OCI-LY1 (cell line): ENCODE data around the gene MCU.

ENCODE experiments used
- H2AFZ ChIP-seq: fragments of 200-600 bp; sonication (generic), shearing (Covaris generic); 2 replicates; pipeline ENCODE4 v1.6.0; 2014; ENCODE audit warnings: antibody characterized with exemption, mild to moderate bottlenecking, low read length
- H3F3A ChIP-seq: fragments of 200-600 bp; sonication (generic), shearing (Covaris generic); 2 replicates; pipeline ENCODE4 v1.6.0; 2014; ENCODE audit warnings: mild to moderate bottlenecking, antibody characterized with exemption, low read length, moderate library complexity; ENCODE audit not compliant: insufficient read depth
- H3K27ac ChIP-seq: fragments of 200-600 bp; sonication (generic); 2 replicates; pipeline ENCODE4 v1.5.1; 2014; ENCODE audit warnings: low read length, mixed run types, mild to moderate bottlenecking, low read depth; ENCODE audit not compliant: poor library complexity, severe bottlenecking
- H3K27me3 ChIP-seq: fragments of 200-600 bp; sonication (generic); 2 replicates; pipeline ENCODE4 v1.6.0; 2014; ENCODE audit warnings: antibody characterized with exemption, mild to moderate bottlenecking, low read length, moderate library complexity; ENCODE audit not compliant: insufficient read depth
- H3K36me3 ChIP-seq: fragments of 200-600 bp; sonication (generic); 2 replicates; pipeline ENCODE4 v1.6.1; 2014; ENCODE audit warnings: mild to moderate bottlenecking, antibody characterized with exemption, low read length, moderate library complexity, mixed read lengths; ENCODE audit not compliant: insufficient read depth
- H3K4me1 ChIP-seq: fragments of 200-600 bp; sonication (generic); 2 replicates; pipeline ENCODE4 v1.5.1; 2014; ENCODE audit warnings: mild to moderate bottlenecking, low read length, moderate library complexity; ENCODE audit not compliant: insufficient read depth, severe bottlenecking
- H3K4me2 ChIP-seq: fragments of 200-600 bp; sonication (generic), shearing (Covaris generic); 2 replicates; pipeline ENCODE4 v1.6.1; 2014; ENCODE audit warnings: low read length
- H3K4me3 ChIP-seq: fragments of 200-600 bp; sonication (generic); 2 replicates; pipeline ENCODE4 v1.5.1; 2014; ENCODE audit warnings: low read length, low read depth, mild to moderate bottlenecking, mixed read lengths; ENCODE audit not compliant: poor library complexity, severe bottlenecking
- H3K79me2 ChIP-seq: fragments of 200-600 bp; shearing (Covaris generic); 2 replicates; pipeline ENCODE4 v1.6.1; 2016; ENCODE audit warnings: mixed run types, low read length, mixed read lengths; ENCODE audit not compliant: insufficient read depth
- H3K9ac ChIP-seq: fragments of 200-600 bp; sonication (generic), shearing (Covaris generic); 2 replicates; pipeline ENCODE4 v1.6.1; 2014; ENCODE audit warnings: mild to moderate bottlenecking, low read length, mixed read lengths
- H3K9me2 ChIP-seq: fragments of 200-600 bp; sonication (generic), shearing (Covaris generic); 2 replicates; pipeline ENCODE4 v1.6.1; 2014; ENCODE audit warnings: low read depth, mild to moderate bottlenecking, low read length, mixed read lengths
- H3K9me3 ChIP-seq: fragments of 200-600 bp; shearing (Covaris generic); 2 replicates; pipeline ENCODE4 v1.6.1; 2014; ENCODE audit warnings: low read length, mixed read lengths
- H4K20me1 ChIP-seq: fragments of 200-600 bp; sonication (generic), shearing (Covaris generic); 2 replicates; pipeline ENCODE4 v1.6.0; 2016; ENCODE audit warnings: mild to moderate bottlenecking, low read length; ENCODE audit not compliant: insufficient read depth
- CTCF ChIP-seq: fragments of 200-600 bp; sonication (generic), shearing (Covaris generic); IDR thresholded peaks from 2 replicates; pipeline ENCODE4 v1.5.1; 2017; ENCODE audit warnings: mild to moderate bottlenecking, antibody characterized with exemption, low read length, moderate library complexity, mixed read lengths
- EZH2 ChIP-seq: fragments of 200-600 bp; sonication (generic), shearing (Covaris generic); IDR thresholded peaks from 2 replicates; pipeline ENCODE4 v1.8.0; 2017; ENCODE audit warnings: borderline replicate concordance, mixed run types, mild to moderate bottlenecking, antibody characterized with exemption, low read length, moderate library complexity, mixed read lengths

Gene MCU

GRCh38 chr10:72648301-72648700 lies 43.6 kb upstream of the MCU start:
- Histone ChIP-seq H3K4me3 (no peak overlapping the region), H3K4me2 (no peak overlapping the region), H3K4me1 (no peaks in the 10 kb centered on the region), H3K9me3 (no peaks in the 10 kb centered on the region), H3K27ac (no peak overlapping the region), H3F3A (no peaks in the 10 kb centered on the region), H3K9ac (no peak overlapping the region), H4K20me1 (no peaks in the 10 kb centered on the region), H3K9me2 (no peaks in the 10 kb centered on the region), H3K27me3 (no peaks in the 10 kb centered on the region), H2AFZ (no peak overlapping the region), H3K36me3 (no peaks in the 10 kb centered on the region), H3K79me2 (no peaks in the 10 kb centered on the region)
- TF ChIP-seq EZH2 (no peak), CTCF (no peak)

- H3K36me3 ChIP-seq: no peaks in the 10 kb centered on the region
- no peaks in the 10 kb centered on the region for H3F3A ChIP-seq
- H3K9me2 ChIP-seq: no peaks in the 10 kb centered on the region
- no peak overlapping the region for H3K27ac ChIP-seq
- no peaks in the 10 kb centered on the region for H3K4me1 ChIP-seq
- H3K9ac ChIP-seq: no peak overlapping the region
- no peak overlapping the region for H2AFZ ChIP-seq
- H3K4me3 ChIP-seq: no peak overlapping the region
- H4K20me1 ChIP-seq: no peaks in the 10 kb centered on the region
- no peak overlapping the region for H3K4me2 ChIP-seq
- no peaks in the 10 kb centered on the region for H3K79me2 ChIP-seq
- no peak for TF ChIP-seq EZH2
- no peak for TF ChIP-seq CTCF
- no peaks in the 10 kb centered on the region for H3K27me3 ChIP-seq
- H3K9me3 ChIP-seq: no peaks in the 10 kb centered on the region
These were observed 42.7 kb upstream of the MCU start for GRCh38 chr10:72649291-72649690.

- no peak overlapping the region for H3K27ac ChIP-seq
- H2AFZ ChIP-seq: no peak overlapping the region
- no peak overlapping the region for H3K4me2 ChIP-seq
- no peaks in the 10 kb centered on the region for H3K79me2 ChIP-seq
- H3K9me2 ChIP-seq: no peaks in the 10 kb centered on the region
- no peaks in the 10 kb centered on the region for H3K27me3 ChIP-seq
- H4K20me1 ChIP-seq: no peaks in the 10 kb centered on the region
- no peaks in the 10 kb centered on the region for H3F3A ChIP-seq
- TF ChIP-seq CTCF: no peak
- no peak for TF ChIP-seq EZH2
- no peaks in the 10 kb centered on the region for H3K9me3 ChIP-seq
- H3K36me3 ChIP-seq: no peaks in the 10 kb centered on the region
- H3K9ac ChIP-seq: no peak overlapping the region
- no peaks in the 10 kb centered on the region for H3K4me1 ChIP-seq
- H3K4me3 ChIP-seq: no peak overlapping the region
These were observed 38.4 kb upstream of the MCU start for GRCh38 chr10:72653383-72654096.
